Stromal cell of bone marrow (primary cell): ENCODE results near the gene CSAG1.
"Not testable (repeated sequence)": the region's sequence is repeated elsewhere in the genome, so short reads cannot be mapped to it uniquely, and the experiment has no call there.

Experiments
- DNase-seq: peaks from one replicate; pipeline ENCODE4 v3.0.0-alpha.2; 2012; ENCODE audit warnings: low read depth

Gene CSAG1

GRCh38 chrX:152697952-152698931 is 35.3 kb downstream of the CSAG1 start, which contains the start of gene MAGEA3:
Gene MAGEA3, plus strand, starts transcription at chrX:152698794. Its CDS starts 2,039 bp downstream, at chrX:152700833.
- not testable (repeated sequence) for DNase-seq

- DNase-seq = not testable (repeated sequence)
Observed at GRCh38 chrX:152681012-152681411, 52.5 kb downstream of the CSAG1 start.
